Measurements from ENCODE around the gene FBL. TPM values are rescaled to one million over a fixed set of nuclear protein-coding genes. Genes with fewer than 3 reads are reported as not detected.

The FBL gene
- total RNA-seq, 1 experiment from 2014 or later = 576 TPM

- TF ChIP-seq USF1 (CRISPR knock-in tag; IDR thresholded peaks at IDR 0.05) (no peak), ARID4B (CRISPR knock-in tag; IDR thresholded peaks at IDR 0.05; ENCODE audit: borderline replicate concordance) (no peak), ZNF281 (CRISPR knock-in tag; IDR thresholded peaks at IDR 0.05) (no peak), ZNF396 (CRISPR knock-in tag; IDR thresholded peaks at IDR 0.05; ENCODE audit: borderline replicate concordance) (no peak), RELA (CRISPR knock-in tag; IDR thresholded peaks at IDR 0.05; ENCODE audit: borderline replicate concordance) (no peak)
- TF ChIP-seq, protein P1, sequence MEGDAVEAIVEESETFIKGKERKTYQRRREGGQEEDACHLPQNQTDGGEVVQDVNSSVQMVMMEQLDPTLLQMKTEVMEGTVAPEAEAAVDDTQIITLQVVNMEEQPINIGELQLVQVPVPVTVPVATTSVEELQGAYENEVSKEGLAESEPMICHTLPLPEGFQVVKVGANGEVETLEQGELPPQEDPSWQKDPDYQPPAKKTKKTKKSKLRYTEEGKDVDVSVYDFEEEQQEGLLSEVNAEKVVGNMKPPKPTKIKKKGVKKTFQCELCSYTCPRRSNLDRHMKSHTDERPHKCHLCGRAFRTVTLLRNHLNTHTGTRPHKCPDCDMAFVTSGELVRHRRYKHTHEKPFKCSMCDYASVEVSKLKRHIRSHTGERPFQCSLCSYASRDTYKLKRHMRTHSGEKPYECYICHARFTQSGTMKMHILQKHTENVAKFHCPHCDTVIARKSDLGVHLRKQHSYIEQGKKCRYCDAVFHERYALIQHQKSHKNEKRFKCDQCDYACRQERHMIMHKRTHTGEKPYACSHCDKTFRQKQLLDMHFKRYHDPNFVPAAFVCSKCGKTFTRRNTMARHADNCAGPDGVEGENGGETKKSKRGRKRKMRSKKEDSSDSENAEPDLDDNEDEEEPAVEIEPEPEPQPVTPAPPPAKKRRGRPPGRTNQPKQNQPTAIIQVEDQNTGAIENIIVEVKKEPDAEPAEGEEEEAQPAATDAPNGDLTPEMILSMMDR (IDR thresholded peaks at IDR 0.05) = no peak
Measured at GRCh38 chr19:39847525-39847924, 1.3 kb upstream of the FBL start (continued).

DNA sequence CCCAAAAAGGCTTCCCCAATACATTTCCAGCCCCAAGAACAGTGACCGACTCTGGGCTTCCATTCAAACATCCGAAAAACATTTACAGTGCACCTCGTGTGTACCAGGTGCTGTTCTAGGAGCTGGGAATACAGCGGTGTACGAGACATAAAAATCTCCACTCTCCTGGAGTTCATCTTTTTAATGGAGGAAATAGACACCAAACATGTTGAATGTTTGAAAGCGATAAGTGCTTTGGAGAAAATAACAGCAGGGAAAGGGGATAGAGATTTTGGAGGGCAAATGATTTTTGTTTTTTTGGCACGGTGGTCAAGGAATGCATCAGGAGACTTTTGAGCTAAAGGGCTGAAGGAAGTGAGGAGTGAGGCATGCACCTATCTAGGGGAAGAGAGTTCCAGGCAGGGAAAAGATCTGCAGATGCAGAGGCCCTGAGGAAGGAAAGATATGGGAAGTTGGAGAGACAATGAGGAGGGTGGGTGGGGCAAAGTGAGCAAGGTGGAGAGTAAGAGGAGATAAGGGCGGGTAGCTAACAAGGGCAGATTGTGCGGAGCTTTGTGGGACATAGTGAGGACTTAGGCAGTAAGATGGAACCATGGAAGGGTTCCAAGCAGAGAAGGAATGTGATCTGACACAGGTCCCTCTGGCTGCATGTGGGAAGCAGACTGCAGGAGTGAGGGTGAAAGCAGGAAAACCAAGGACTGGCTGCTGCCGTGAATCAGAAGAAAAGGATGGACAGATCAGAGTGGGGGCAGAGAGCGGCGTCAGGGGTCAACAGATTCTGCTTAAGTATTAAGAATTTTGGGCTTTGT is 703 bp upstream of the FBL start:
- no peaks in the 10 kb centered on the region for H3K9me3 Mint-ChIP-seq
- DNase-seq (ENCODE audit: low spot score) (no peak), ATAC-seq (peak; percentile 11)
- CTCF ChIA-PET = interaction anchor here (1.0 to 3.7 kb wide), 9 partner anchors 13 to 319 kb away, joined by 3 to 16 read pairs (median 5); partner anchors contain the start of gene DYRK1B
- peaks cover 8% of the 10 kb centered on the region for H3K27me3 Mint-ChIP-seq (ENCODE audit: low read depth)
- POLR2A ChIA-PET = interaction anchor here (0.8 to 1.7 kb wide), 2 partner anchors 13 to 14 kb away, joined by 3 to 11 read pairs; no protein-coding TSS in a partner anchor
- peak overlapping the region; percentile 87 for H3K27ac Mint-ChIP-seq
- peaks cover 40% of the 10 kb centered on the region for H3K4me1 Mint-ChIP-seq
- no peaks in the 10 kb centered on the region for H3K36me3 Mint-ChIP-seq
- TF ChIP-seq ETV6 (CRISPR knock-in tag; IDR thresholded peaks at IDR 0.05) (0 out of 2 replicates have a peak, but pooled peaks have one; percentile 1), NR1H2 (CRISPR knock-in tag; IDR thresholded peaks at IDR 0.05) (no peak), ZNF121 (CRISPR knock-in tag; IDR thresholded peaks at IDR 0.05) (no peak), AFF4 (CRISPR knock-in tag; IDR thresholded peaks at IDR 0.05; ENCODE audit: borderline replicate concordance) (no peak)
- peak overlapping the region; percentile 94 for H3K4me3 Mint-ChIP-seq
